Placental epithelial cell (primary cell): Measurements from ENCODE around the gene MPP7. TPM values are rescaled to one million over a fixed set of nuclear protein-coding genes. Genes with fewer than 3 reads are reported as not detected.

Experiments
- small RNA-seq: library from RNA; depleted of rRNA; stranded (forward); fragments of <200 nt; gene quantifications from one replicate; pipeline ENCODE3, GENCODE V24; 2012
- total RNA-seq: library from RNA; depleted of rRNA; stranded (reverse); fragments of >200 nt; gene quantifications from 2 replicates; pipeline ENCODE4 v1.2.3, GENCODE V29; 2012

The MPP7 gene
- total RNA-seq: 2.0 and 6.3 TPM in 2 replicates

GRCh38 chr10:28302638-28303488 is at the start of gene MPP7:
TSS of gene MPP7 (minus strand) at chr10:28303064. CDS start at chr10:28238604, 64,460 bp downstream.

Small RNAs within 50 kb of the gene (small RNA-seq; reads per million reads assigned to genes)
- not detected for gene MIR8086

Other genes starting within 250 kb of the MPP7 start
- gene WAC, start 230.1 kb upstream of the MPP7 start, total RNA-seq: 66.0 and 72.9 TPM in 2 replicates